Mammary epithelial cell (primary cell): ENCODE results near the gene FBXO38.

Source experiments
- CTCF ChIP-seq, 2 donors: IDR thresholded peaks in 1 of 2; conservative IDR thresholded peaks in 1 of 2; 2 replicates each; pipeline ENCODE4 v1.5.1; 2011 to 2012; ENCODE audit warnings: inconsistent platforms in 2 of 2, low read length in 2 of 2, mild to moderate bottlenecking in 2 of 2, control low read depth in 1 of 2, low read depth in 1 of 2; ENCODE audit not compliant: insufficient read depth in 1 of 2; ENCODE audit errors: extremely low read depth in 1 of 2
- EZH2 ChIP-seq: IDR thresholded peaks from 2 replicates; pipeline ENCODE4 v1.6.1; 2012; ENCODE audit warnings: low read length, inconsistent platforms, borderline replicate concordance

GRCh38 chr5:148452499-148453193 is 68.9 kb downstream of the FBXO38 start:
- TF ChIP-seq EZH2: no peak
- TF ChIP-seq CTCF (conservative IDR thresholded peaks at IDR 0.05 in 1 of 2, IDR thresholded peaks at IDR 0.05 in 1 of 2; ENCODE audit: extremely low read depth in 1 of 2, insufficient read depth in 1 of 2, low read depth in 1 of 2, low read length in 2 of 2): no peak
